Activated CD8-positive, alpha-beta memory T cell treated with anti-CD3 and anti-CD28 coated beads for 1 hour (primary cell): ENCODE measurements around the gene ZNF750.

Experiments used
- DNase-seq, 2 donors: peaks; one replicate each; pipeline ENCODE4 v3.0.0-alpha.2; 2020; ENCODE audit warnings: low read depth in 1 of 2; ENCODE audit errors: extremely low read depth in 1 of 2

The ZNF750 gene

DNA sequence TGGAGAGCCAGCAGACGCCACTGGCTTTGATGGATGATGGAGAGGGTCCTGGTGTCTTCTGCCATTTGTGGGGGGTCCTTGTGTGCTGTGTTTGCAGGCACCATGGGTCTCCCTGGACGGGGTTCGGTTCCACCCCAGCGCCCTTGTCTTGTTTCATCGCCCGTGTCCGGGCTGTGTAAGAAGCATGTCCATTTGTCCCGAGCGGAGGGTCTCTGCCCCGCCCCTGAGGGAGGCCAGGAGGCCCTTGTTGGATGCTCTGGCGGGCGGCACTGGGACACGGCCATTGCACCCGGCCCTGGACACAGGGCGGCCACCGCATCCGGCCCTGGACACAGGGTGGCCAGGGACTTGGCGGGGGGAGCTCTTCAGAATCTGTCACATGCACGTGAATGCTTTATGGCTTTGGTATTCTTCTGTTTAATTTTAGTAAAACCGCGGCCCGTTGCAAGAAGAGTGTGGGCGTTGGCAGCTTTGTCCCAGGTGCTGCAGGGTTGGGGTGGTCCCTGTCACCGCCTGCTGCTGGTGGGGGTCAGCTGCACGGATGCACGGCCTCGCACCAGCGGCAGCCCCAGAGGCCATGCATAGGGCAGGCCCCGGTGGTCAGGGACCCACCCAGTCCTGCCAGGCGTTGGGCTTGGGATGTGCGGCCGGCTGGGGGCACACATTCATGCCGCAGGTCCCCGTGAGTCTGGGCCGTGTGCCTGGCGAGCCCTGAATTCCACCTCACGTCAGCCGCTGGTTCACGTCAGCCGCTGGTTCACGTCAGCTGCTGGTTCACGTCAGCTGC is 21.0 kb upstream of the ZNF750 start:
- DNase-seq, result no peak

GRCh38 chr17:82859431-82860403 is 19.9 kb upstream of the ZNF750 start:
- DNase-seq, result no peak

GRCh38 chr17:82858376-82859126 is 18.7 kb upstream of the ZNF750 start:
- DNase-seq, result no peak

- DNase-seq, result no peak
These were observed 16.5 kb upstream of the ZNF750 start for GRCh38 chr17:82856361-82856760.

DNA sequence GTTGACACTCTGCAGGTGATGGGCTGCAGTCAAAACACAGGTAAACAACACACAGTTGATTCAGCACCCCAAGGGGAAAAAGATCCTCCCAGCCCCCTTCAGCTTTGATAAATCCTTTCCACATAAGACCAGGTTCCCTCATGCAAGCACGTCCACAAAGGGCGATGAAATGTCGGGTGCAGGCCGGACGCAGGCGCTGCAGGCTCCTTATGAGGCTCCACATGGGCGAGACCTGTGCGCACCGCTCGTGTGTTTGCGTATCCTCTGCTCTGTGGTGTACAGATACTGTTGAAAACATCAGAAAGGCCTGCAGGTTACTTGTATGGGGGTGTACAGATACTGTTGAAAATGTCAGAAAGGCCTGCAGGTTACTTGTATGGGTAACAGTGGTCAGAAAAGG is 14.4 kb upstream of the ZNF750 start:
- no peak for DNase-seq

DNA sequence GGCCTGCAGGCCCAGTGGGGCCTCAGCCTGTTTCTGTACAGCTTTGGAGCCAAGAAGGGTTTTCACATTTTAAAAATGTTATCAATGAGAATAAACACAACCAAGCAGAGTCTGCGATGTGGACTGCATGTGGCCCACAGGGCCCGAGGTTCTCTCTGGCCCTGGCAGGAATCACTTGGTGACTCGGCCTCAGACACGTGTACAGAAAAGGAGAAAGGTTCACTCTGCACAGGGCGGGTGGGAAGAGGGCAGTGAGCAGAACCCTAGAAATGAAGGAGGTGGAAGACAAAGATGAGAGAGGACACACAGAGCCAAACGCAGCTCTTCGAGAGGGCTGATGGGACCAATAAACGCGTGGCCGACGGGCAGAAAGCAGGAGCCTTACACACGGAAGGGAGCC is 11.6 kb upstream of the ZNF750 start:
- no peak for DNase-seq

DNA sequence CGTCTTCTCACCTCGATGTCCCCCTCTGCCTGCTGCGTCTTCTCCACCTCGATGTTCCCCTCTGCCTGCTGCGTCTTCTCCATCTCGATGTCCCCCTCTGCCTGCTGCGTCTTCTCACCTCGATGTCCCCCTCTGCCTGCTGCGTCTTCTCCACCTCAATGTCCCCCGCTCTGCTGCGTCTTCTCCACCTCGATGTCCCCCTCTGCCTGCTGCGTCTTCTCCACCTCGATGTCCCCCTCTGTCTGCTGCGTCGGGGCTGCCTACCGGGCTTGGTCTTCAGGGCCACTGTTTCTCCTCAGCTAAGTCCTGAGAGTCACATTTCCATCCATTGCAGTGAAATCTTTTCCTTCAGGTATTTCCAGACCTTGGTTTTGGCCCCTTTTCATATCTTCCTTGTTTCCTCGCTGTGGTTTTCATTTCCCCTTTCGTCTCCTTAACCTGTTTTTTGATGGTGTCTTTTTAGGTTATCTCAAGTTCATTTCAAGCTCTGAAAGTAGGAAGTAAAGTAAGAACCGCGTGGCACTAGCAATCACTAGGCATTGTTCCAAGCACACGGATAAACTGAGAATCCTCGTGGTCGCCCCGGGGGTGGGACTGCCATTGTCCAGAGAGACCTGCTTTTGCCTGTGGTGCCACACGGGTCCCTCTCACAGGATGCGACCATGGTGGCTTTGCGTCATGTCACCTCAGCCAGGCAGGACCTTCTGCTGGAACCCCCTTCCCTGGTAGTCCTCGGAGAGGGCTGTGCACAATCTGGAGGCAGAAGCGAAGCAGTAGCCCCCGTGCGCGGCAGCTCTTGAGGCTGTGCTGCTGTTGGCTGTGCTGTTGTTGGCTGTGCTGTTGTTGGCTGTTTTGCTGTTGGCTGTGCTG is 9.5 kb upstream of the ZNF750 start:
- DNase-seq, result no peak

- DNase-seq, result peak in 1 of 2 donors; percentile 33
These were observed 8.3 kb upstream of the ZNF750 start for GRCh38 chr17:82848022-82848592.

DNA sequence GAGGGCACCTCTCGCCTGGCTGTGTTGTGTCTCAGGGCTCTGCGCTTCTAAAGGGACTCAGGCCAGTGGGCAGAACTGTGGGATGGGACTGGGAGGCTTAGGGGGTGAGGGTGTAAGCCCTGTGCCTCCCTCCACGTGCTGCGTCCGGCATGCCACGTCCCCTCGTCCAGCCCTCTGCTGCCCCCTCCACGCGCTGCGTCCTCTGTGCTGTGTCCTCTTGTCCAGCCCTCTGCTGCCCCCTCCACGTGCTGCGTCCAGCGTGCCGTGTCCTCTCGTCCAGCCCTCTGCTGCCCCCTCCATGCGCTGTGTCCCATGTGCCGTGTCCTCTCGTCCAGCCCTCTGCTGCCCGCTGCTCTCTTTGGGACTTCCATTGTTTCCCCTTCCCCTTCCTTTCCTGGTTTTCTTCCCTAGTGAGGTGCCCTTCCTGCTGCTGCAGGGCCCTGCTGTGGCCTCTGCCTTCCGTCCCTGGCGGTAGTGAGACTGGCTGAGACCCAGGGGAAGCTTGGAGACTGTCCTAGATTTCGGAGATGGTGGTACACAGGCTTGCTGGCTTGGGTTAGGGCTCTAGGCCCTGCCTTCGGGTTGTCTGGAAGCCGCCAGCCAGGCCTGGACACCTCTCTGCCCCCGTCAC is 6.4 kb upstream of the ZNF750 start:
- DNase-seq, result no peak

DNA sequence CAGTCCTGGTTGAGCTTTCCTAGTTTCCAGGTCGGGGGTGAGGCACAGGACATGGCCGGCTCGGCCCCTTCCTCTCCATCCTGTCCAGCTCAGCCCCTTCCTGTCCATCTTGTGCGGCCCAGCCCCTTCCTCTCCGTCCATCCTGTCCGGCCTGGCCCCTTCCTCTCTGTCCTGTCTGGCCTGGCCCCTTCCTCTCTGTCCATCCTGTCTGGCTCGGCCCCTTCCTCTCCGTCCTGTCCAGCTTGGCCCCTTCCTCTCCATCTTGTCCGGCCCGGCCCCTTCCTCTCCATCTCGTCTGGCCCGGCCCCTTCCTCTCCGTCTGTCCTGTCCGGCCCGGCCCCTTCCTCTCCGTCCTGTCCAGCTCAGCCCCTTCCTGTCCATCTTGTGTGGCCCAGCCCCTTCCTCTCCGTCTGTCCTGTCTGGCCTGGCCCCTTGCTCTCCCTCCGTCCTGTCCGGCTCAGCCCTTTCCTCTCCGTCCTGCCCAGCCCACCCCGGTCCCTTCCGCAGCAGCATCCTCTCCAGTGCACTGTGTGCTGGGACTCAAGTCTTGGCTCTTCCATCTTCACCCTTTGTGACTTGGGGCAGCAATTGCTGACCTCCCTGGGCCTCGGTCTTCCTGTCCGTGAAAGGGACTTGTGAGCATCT is 5.5 kb upstream of the ZNF750 start:
- DNase-seq, result no peak

GRCh38 chr17:82844796-82845162 is 5.0 kb upstream of the ZNF750 start:
- DNase-seq, result no peak

DNA sequence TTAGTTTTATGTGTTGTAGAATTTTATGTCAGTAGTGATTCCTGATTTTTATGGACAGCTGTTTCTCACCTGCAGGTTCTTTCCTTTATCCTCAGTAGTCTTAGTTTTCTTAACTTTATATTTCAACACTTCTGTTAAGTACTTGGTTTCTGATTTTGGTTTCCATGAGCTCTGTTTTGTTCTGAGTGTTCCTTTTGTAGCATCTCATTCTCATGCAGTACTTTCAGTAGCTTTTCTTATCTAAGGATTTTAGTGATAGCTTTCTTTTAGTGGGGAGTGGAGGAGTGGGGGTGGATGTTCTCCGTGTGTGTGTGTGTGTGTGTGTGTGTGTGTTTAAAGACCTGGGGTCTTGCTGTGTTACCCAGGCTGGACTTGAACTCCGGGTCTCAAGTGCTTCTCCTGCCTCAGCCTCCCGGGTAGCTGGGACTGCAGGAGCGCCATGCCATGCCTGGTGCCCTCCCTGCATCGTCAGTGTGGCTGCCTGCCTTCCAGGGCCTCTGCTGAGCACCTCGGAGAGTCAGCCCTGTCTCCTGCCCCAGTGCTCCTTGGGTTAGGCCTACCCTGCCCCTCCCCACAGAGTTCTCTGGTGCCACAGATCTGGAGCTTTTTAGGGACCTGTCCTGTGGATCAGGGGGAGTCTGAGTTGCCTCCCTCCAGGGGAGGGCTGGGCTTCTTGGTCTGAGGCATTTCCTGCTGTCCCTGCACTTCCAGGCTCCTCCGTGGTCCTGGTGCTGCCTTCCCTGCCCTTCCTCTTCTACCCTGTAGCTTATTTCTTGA is 4.3 kb upstream of the ZNF750 start:
- no peak for DNase-seq

- no peak for DNase-seq
These were observed 2.2 kb upstream of the ZNF750 start for GRCh38 chr17:82841921-82842596.

DNA sequence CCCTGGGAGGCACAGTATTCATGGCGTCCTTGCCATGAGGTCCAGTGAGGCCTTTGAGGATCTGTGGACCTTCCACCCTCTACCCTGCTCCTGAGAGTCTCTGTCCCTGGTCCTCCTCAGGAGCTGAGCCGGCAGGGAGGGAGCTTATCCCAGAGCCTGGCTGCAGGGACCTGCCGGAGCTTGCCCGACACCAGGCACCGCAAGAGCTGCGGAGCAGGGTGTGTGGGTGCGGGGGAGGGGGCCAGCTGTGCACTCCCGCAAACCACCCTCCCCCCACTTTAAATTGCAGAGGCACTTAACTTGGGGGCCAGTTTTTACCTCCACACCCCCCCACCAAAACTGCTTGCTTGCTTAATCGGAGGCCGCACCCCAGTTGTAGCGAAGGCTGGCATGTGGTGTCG is 609 bp upstream of the ZNF750 start:
- no peak for DNase-seq

DNA sequence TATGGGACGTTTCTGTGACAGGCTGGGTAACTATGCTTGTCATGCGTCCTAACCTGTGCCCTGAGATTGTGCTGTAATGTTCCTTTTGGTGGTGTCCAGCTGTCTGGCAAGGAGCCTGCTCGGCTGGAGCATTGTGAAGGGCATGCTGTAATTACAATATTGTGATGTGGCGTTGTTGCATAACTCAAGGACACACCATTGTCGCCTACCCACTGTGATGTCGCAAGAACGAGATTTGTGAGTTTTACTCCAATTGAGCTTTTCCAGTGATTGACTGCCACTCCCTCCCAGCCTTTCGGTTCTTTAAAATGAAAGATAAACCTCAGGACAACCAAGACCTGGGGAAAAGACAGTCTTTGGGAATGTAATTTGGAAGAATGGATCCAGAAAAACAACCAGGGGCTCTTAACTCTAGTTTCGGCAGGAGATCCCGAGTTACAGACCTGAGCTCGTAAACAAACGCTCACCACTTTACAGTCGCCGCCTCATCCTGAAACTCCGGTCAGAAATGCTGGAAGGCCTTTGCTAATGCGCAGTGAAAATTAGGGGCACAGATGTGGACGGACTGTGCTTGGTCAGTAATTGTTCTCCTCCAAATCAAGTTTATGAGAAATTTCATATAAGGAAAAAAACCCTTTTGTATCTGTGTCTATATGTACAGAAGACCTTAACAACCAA is 1.3 kb downstream of the ZNF750 start:
- DNase-seq, result no peak

DNA sequence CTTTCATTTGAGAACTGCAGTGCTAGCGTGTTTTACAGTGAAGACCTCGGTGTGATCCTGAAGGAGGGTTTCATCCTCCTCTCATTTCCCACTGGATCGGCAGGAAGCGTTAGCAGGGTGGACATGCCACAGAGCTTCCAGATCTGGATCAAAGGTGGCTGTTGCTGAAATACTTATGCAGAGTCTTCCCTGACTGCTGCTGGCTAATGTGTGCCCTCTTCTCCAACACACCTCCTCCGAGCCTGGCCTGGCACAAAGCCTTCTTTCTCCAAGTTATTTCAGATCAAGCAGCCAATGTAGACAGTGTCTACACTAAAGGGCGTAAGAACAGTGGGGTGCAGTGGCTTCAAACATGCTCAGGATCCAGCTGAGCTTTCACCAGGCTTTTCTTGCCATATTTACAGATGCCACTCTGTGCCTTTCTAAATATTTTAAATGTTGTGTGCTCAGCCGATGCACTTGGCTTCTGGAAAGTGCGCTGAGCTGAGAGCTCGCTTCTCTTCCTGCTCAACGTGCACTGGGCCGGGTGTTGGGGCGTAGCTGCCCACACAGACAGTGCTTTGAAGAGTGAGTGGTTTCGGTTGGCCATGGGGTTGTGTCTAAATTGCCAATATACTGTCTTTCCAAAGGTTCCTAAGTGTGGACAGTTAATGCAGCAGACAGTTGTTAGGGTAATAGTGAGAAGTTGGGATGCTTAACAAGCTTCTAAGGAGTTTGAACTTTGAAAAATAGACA is 2.1 kb downstream of the ZNF750 start:
- DNase-seq, result no peak
